HepG2 (cell line): ENCODE results near the gene APOA1. TPM values are rescaled to one million over a fixed set of nuclear protein-coding genes. Genes with fewer than 3 reads are reported as not detected.

Experiments
- ARID2 ChIP-seq: sonication (generic); formaldehyde crosslinking; IDR thresholded peaks from 2 replicates; pipeline ENCODE4 v1.8.1; 2022; ENCODE audit warnings: mild to moderate bottlenecking, missing genetic modification reagents, borderline replicate concordance
- ARNTL ChIP-seq: sonication (generic); formaldehyde crosslinking; IDR thresholded peaks from 2 replicates; pipeline ENCODE4 v1.4.0; 2020; ENCODE audit warnings: mild to moderate bottlenecking, missing genetic modification reagents
- FOXP1 ChIP-seq, 2 experiments: fragments of 450-650 bp in 1 of 2; IDR thresholded peaks; 2 replicates each; pipeline ENCODE4 v1.6.1; 2017 to 2018; ENCODE audit warnings: antibody characterized with exemption in 1 of 2
- HOXD1 ChIP-seq: sonication (generic); formaldehyde crosslinking; IDR thresholded peaks from 2 replicates; pipeline ENCODE4 v1.5.0; 2020; ENCODE audit warnings: missing genetic modification reagents
- MED1 ChIP-seq: sonication (generic); formaldehyde crosslinking; IDR thresholded peaks from 2 replicates; pipeline ENCODE4 v1.4.0; 2020; ENCODE audit warnings: missing genetic modification reagents
- MEIS2 ChIP-seq: sonication (generic); formaldehyde crosslinking; IDR thresholded peaks from 2 replicates; pipeline ENCODE4 v1.9.0; 2021; ENCODE audit warnings: mild to moderate bottlenecking, missing genetic modification reagents
- POLR2A ChIP-seq, 2 experiments: IDR thresholded peaks; 2 replicates each; pipeline ENCODE4 v1.6.1; 2011; ENCODE audit warnings: low read depth in 2 of 2, low read length in 2 of 2, mild to moderate bottlenecking in 1 of 2, moderate library complexity in 1 of 2; ENCODE audit not compliant: insufficient read depth in 1 of 2
- RBM39 ChIP-seq: fragments of 200-400 bp; formaldehyde crosslinking; IDR thresholded peaks from one replicate; pipeline ENCODE4 v1.6.1; 2018; ENCODE audit warnings: antibody characterized with exemption, mild to moderate bottlenecking, low read depth, low read length; ENCODE audit not compliant: poor library complexity, severe bottlenecking
- RFX1 ChIP-seq: fragments of 450-650 bp; IDR thresholded peaks from 2 replicates; pipeline ENCODE4 v1.6.1; 2017
- RFXANK ChIP-seq: IDR thresholded peaks from 2 replicates; pipeline ENCODE4 v1.6.1; 2016
- SRF ChIP-seq: IDR thresholded peaks from 2 replicates; pipeline ENCODE4 v1.6.1; 2011; ENCODE audit warnings: mild to moderate bottlenecking, low read depth, low read length, moderate library complexity
- TARDBP ChIP-seq: sonication (generic); formaldehyde crosslinking; IDR thresholded peaks from 2 replicates; pipeline ENCODE4 v1.8.0; 2022; ENCODE audit warnings: mild to moderate bottlenecking, missing genetic modification reagents
- TEAD3 ChIP-seq: optimal IDR thresholded peaks from 2 replicates; pipeline ENCODE3; 2016; ENCODE audit warnings: borderline replicate concordance
- ZNF343 ChIP-seq: sonication (generic); formaldehyde crosslinking; IDR thresholded peaks from 2 replicates; pipeline ENCODE4 v1.4.0; 2020; ENCODE audit warnings: mild to moderate bottlenecking, missing genetic modification reagents
- ZNF441 ChIP-seq: sonication (generic); formaldehyde crosslinking; IDR thresholded peaks from 2 replicates; pipeline ENCODE4 v1.7.0; 2021; ENCODE audit warnings: missing genetic modification reagents, borderline replicate concordance
- ZNF609 ChIP-seq: sonication (generic); formaldehyde crosslinking; IDR thresholded peaks from 2 replicates; pipeline ENCODE4 v1.4.0; 2020; ENCODE audit warnings: mild to moderate bottlenecking, missing genetic modification reagents, borderline replicate concordance
- ZNF792 ChIP-seq: IDR thresholded peaks from 2 replicates; pipeline ENCODE4 v1.6.1; 2016
- polyA plus RNA-seq, 8 experiments: library from polyadenylated mRNA; depleted of rRNA in 3 of 8; stranded (reverse) in 7 of 8; unstranded in 1 of 8; fragments of >200 nt; fragmentation: Illumina TruSeq in 4 of 8; extraction: Trizol in 4 of 8; gene quantifications; 2 replicates each; pipeline versions ENCODE4 v1.2.1 to v1.2.3, GENCODE V29; 2011 to 2016; ENCODE audit warnings: low read depth in 4 of 8, missing spikeins in 1 of 8, mixed read lengths in 1 of 8; ENCODE audit not compliant: insufficient read depth in 1 of 8
- total RNA-seq, 5 experiments: library from RNA; depleted of rRNA; stranded (reverse); fragments of >200 nt; fragmentation: Illumina TruSeq; extraction: Trizol; gene quantifications; 2 replicates each; pipeline ENCODE4 v1.2.3, GENCODE V29; 2016; ENCODE audit warnings: low read depth in 1 of 5
- TF ChIP-seq, protein P1 (sequence below): sonication (generic); formaldehyde crosslinking; IDR thresholded peaks from 2 replicates; pipeline ENCODE4 v1.4.0; 2020; ENCODE audit warnings: missing genetic modification reagents, borderline replicate concordance

APOA1 gene
- total and polyA plus RNA-seq, 2 of the 13 experiments (the other 11 are each of a cell fraction or from before 2014, with no cell fraction given) = 1,973 to 5,485 TPM

DNA sequence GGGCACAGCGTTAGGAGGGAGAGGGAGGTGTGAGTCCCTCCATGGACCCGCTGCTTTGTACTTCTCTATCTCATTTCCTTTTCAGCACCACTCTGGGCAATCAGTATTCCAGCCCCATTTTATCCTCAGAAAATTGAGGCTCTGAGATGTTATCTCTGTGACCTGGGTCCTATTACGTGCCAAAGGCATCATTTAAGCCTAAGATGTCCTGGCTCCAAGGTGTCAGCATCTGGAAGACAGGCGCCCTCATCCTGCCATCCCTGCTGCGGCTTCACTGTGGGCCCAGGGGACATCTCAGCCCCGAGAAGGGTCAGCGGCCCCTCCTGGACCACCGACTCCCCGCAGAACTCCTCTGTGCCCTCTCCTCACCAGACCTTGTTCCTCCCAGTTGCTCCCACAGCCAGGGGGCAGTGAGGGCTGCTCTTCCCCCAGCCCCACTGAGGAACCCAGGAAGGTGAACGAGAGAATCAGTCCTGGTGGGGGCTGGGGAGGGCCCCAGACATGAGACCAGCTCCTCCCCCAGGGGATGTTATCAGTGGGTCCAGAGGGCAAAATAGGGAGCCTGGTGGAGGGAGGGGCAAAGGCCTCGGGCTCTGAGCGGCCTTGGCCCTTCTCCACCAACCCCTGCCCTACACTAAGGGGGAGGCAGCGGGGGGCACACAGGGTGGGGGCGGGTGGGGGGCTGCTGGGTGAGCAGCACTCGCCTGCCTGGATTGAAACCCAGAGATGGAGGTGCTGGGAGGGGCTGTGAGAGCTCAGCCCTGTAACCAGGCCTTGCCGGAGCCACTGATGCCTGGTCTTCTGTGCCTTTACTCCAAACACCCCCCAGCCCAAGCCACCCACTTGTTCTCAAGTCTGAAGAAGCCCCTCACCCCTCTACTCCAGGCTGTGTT is 8.5 kb downstream of the APOA1 start (continued):
- TF ChIP-seq ZNF609 (CRISPR knock-in tag) (peak; percentile 93), TEAD3 (CRISPR knock-in tag) (peak; percentile 56), TARDBP (CRISPR knock-in tag) (peak; percentile 80), ARNTL (CRISPR knock-in tag) (peak; percentile 95), ARID2 (CRISPR knock-in tag) (peak; percentile 29; the same call in 1 of the 2 replicates), POLR2A (IDR thresholded peaks at IDR 0.05; ENCODE audit: insufficient read depth in 1 of 2, low read depth in 2 of 2, low read length in 2 of 2) (peak in 1 of 2 experiments; percentile 34; a peak in 1 of 4 replicates), RFXANK (CRISPR knock-in tag) (0 out of 2 replicates have a peak, but pooled peaks have one; percentile 72), RFX1 (no peak), ZNF343 (CRISPR knock-in tag) (peak; percentile 51; the same call in 1 of the 2 replicates), MEIS2 (CRISPR knock-in tag) (peak; percentile 78; the same call in 1 of the 2 replicates), FOXP1 (IDR thresholded peaks at IDR 0.05) (no peak), FOXP1 (CRISPR knock-in tag; IDR thresholded peaks at IDR 0.05) (peak; percentile 60), HOXD1 (CRISPR knock-in tag) (peak; percentile 56; the same call in 1 of the 2 replicates), SRF (no peak), ZNF441 (CRISPR knock-in tag) (peak; percentile 40; the same call in 1 of the 2 replicates), ZNF792 (peak; percentile 55; the same call in 1 of the 2 replicates), MED1 (peak; percentile 96), RBM39 (peak; percentile 12)
- TF ChIP-seq, protein P1, sequence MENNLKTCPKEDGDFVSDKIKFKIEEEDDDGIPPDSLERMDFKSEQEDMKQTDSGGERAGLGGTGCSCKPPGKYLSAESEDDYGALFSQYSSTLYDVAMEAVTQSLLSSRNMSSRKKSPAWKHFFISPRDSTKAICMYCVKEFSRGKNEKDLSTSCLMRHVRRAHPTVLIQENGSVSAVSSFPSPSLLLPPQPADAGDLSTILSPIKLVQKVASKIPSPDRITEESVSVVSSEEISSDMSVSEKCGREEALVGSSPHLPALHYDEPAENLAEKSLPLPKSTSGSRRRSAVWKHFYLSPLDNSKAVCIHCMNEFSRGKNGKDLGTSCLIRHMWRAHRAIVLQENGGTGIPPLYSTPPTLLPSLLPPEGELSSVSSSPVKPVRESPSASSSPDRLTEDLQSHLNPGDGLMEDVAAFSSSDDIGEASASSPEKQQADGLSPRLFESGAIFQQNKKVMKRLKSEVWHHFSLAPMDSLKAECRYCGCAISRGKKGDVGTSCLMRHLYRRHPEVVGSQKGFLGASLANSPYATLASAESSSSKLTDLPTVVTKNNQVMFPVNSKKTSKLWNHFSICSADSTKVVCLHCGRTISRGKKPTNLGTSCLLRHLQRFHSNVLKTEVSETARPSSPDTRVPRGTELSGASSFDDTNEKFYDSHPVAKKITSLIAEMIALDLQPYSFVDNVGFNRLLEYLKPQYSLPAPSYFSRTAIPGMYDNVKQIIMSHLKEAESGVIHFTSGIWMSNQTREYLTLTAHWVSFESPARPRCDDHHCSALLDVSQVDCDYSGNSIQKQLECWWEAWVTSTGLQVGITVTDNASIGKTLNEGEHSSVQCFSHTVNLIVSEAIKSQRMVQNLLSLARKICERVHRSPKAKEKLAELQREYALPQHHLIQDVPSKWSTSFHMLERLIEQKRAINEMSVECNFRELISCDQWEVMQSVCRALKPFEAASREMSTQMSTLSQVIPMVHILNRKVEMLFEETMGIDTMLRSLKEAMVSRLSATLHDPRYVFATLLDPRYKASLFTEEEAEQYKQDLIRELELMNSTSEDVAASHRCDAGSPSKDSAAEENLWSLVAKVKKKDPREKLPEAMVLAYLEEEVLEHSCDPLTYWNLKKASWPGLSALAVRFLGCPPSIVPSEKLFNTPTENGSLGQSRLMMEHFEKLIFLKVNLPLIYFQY (CRISPR knock-in tag) = peak; percentile 66; the same call in 1 of the 2 replicates
